ENCODE measurements around the gene JPH3.
"Not testable (repeated sequence)": the region's sequence is repeated elsewhere in the genome, so short reads cannot be mapped to it uniquely, and the experiment has no call there.

JPH3 gene

DNA sequence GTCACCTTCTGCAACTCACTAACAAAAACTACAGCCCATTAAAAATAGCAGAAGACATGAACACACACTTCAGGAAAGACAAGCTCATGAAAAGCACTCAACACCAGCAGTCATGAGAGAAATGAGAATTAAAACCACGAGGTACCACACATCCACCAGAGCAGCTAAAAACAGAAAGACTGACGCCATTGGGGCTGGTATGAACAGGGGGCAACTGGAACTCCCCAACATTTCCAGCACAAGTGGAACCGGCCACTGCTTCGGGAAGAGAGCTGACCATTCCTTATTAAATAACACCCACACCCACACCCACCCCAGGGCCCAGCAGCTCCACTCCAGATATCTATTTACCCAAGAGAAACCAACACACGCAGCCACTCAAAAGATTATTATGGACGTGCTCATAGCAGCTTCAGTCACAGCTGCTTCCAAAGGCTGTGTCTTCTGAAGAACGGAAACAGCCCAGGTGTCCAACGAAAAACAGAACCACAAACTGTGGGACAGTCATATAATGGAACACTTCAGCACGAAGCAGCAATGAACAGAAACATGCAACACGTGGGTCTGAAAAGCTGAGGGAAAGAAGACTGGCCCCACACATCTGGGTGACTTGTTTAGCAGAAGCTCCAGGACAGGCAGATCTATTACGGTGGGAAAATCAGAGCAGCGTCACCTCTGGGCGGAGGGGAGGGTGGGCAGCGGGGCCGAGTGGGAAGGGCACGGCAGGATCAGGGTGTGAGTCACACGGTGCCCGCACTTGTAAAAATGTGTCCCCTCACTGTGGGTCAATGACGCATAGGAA lies 122.4 kb downstream of the JPH3 start:
- TF ChIP-seq, protein P1, sequence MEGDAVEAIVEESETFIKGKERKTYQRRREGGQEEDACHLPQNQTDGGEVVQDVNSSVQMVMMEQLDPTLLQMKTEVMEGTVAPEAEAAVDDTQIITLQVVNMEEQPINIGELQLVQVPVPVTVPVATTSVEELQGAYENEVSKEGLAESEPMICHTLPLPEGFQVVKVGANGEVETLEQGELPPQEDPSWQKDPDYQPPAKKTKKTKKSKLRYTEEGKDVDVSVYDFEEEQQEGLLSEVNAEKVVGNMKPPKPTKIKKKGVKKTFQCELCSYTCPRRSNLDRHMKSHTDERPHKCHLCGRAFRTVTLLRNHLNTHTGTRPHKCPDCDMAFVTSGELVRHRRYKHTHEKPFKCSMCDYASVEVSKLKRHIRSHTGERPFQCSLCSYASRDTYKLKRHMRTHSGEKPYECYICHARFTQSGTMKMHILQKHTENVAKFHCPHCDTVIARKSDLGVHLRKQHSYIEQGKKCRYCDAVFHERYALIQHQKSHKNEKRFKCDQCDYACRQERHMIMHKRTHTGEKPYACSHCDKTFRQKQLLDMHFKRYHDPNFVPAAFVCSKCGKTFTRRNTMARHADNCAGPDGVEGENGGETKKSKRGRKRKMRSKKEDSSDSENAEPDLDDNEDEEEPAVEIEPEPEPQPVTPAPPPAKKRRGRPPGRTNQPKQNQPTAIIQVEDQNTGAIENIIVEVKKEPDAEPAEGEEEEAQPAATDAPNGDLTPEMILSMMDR (IDR thresholded peaks at IDR 0.05; ENCODE audit: low read depth, low read length): no peak
- no peak overlapping the region for H3K4me3 ChIP-seq (ENCODE audit: low read depth, low read length)

DNA sequence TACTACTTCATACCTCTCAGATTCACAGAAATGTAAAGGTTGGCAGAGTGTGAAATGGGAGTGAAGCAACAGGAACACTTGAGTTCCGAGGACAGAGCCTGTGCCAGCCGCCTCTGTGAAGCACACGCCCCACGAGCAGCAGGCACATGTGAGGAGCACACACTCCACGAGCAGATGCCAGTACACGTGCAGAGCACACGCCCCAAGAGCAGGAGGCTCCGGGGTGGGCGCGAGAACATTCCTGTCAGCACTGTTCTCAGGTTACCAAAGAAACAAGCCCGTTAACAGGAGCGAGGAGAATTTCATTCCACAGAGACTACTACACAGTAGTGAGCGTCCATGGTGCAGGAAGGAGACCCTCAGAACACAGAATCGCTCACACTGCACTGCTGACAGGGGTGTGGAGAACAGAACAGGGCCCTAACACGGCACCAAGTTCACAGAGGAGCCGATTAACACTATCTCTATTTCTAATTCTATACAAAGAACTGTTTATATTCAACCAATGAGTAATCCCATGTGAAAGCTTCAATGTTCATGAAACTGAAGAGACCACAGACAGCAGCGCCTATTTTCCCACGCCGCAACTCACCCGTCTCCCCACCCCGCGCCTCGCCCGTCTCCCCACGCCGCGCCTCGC lies 123.4 kb downstream of the JPH3 start:
- no peak overlapping the region for H3K4me3 ChIP-seq (ENCODE audit: low read depth, low read length)
- TF ChIP-seq, protein P1 (IDR thresholded peaks at IDR 0.05; ENCODE audit: low read depth, low read length): no peak

DNA sequence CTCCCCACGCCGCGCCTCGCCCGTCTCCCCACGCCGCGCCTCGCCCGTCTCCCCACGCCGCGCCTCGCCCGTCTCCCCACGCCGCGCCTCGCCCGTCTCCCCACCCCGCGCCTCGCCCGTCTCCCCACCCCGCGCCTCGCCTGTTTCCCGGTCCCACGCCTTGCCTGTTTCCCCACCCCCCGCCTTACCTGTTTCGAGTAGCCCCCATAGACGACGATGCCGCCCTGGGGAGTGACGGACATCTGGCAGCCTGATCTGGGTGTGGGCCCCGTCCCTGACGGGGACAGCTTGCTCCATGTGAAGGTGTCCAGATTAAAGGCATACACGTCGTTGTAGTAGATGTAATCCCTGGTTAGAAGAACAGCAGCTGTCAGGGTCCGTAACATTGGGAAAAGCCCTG lies 124.3 kb downstream of the JPH3 start:
- not testable (repeated sequence) for H3K4me3 ChIP-seq (ENCODE audit: low read depth, low read length)

DNA sequence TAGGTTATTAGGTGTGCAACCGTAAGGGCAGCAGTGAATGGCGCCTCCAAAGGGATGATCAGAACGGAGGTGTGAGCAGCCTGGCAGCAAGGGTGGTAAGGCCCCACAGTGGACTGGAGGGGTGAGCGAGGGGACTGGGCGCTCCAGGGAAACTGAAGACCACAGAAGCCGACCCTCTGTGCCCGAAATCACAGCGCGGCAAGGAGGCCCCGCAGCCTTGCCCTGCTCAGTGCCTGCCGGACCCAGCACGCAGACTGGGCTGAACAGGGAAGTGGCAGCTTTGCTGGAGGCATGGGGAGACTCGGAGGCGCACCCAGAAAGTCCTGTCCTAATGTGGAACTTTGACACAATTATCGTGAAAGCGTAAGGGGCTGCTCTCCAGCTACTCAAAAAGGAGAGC lies 125.0 kb downstream of the JPH3 start:
- TF ChIP-seq, protein P1 (IDR thresholded peaks at IDR 0.05; ENCODE audit: low read depth, low read length): no peak
- H3K4me3 ChIP-seq (ENCODE audit: low read depth, low read length): no peak overlapping the region

DNA sequence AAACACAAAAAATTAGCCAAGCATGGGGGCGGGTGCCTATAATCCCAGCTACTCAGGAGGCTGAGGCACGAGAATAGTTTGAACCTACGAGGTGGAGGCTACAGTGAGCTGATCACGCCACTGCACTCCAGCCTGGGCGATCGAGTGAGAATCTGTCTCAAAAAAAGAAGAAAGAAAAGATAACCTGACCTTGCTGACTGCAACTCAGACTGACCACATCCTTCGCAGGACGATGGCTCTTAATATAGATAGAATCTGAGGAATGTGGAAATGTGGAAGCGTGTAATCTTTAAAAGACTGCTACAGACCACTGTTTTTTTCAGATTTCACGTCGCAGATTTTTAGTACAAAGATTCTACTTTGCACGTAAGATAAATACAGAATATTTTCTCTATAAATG lies 125.7 kb downstream of the JPH3 start:
- TF ChIP-seq, protein P1 (IDR thresholded peaks at IDR 0.05; ENCODE audit: low read depth, low read length): no peak
- no peak overlapping the region for H3K4me3 ChIP-seq (ENCODE audit: low read depth, low read length)

DNA sequence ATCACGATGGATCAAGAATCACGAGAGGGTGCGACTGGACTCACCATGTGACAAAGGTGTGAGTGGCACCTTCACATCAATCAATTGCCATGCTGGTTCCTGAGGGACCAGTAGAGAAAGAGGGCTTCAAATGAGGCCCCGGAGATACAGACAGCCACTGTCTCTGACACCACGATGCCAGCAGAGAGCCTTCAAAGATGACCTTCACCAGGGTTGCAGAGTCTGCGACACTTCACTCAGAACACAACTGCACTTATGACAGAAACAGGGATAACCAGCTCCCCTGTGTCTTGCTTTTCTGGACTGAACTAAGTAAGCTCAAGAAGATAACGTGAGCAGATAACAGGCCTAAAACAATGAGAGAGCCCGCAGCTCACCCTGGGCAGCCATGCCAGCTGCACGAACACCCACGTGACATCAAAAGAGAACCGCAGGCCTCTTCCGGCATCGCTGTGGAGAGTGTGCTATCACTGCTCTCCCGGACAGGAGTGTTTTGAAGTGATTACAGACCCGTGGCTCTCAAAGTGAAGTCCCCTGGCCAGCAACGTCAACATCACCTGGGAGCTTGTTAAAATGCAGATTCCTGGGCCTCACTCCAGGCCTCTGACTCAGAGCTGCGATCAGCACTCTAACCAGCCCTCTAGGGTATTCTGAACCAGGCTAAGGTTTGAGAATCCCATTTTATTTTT lies 127.1 kb downstream of the JPH3 start:
- no peak overlapping the region for H3K4me3 ChIP-seq (ENCODE audit: low read depth, low read length)
- TF ChIP-seq, protein P1 (IDR thresholded peaks at IDR 0.05; ENCODE audit: low read depth, low read length): no peak

DNA sequence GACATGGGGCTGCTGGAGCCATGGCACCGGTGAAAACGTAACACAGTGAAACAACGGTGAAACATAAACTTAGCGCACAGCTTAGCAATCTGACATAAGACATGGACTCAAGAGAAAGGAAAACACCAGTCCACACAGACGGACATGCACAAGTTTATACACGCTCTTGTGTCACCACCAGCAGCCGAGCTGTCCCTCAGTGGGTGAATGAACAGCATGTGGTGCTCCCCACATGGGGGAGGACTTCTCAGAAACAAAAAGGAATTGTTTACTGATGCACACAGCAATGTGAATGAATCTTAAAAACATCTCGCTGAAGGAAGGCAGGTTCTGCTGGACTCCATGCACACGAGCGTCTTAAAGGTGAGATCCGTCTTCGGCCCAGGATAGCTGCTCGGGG lies 129.3 kb downstream of the JPH3 start:
- TF ChIP-seq, protein P1 (IDR thresholded peaks at IDR 0.05; ENCODE audit: low read depth, low read length): no peak
- no peak overlapping the region for H3K4me3 ChIP-seq (ENCODE audit: low read depth, low read length)
